Trophoblast cell (in vitro differentiated cells and primary cell): Measurements from ENCODE around the gene OLIG1.

Experiments
- DNase-seq, 2 donors: peaks; one replicate each; pipeline ENCODE4 v3.0.0-alpha.2; 2016
- H2AFZ ChIP-seq: 2 replicates; pipeline ENCODE4 v1.6.1; 2013; ENCODE audit warnings: low read length, moderate library complexity, mild to moderate bottlenecking; ENCODE audit not compliant: insufficient read depth, poor library complexity
- H2AK5ac ChIP-seq: 2 replicates; pipeline ENCODE4 v1.6.1; 2013; ENCODE audit warnings: mild to moderate bottlenecking, low read length
- H2BK120ac ChIP-seq: 2 replicates; pipeline ENCODE4 v1.6.1; 2013; ENCODE audit warnings: low read length, mild to moderate bottlenecking, moderate library complexity; ENCODE audit not compliant: insufficient read depth, poor library complexity
- H2BK12ac ChIP-seq: 2 replicates; pipeline ENCODE4 v1.6.1; 2013; ENCODE audit warnings: mild to moderate bottlenecking, low read length, moderate library complexity
- H2BK5ac ChIP-seq: 2 replicates; pipeline ENCODE4 v1.6.1; 2013; ENCODE audit warnings: low read length, low read depth, moderate library complexity, mild to moderate bottlenecking; ENCODE audit not compliant: poor library complexity
- H3K14ac ChIP-seq: 2 replicates; pipeline ENCODE4 v1.6.1; 2013; ENCODE audit warnings: mild to moderate bottlenecking, low read length
- H3K18ac ChIP-seq: 2 replicates; pipeline ENCODE4 v1.6.1; 2013; ENCODE audit warnings: mild to moderate bottlenecking, low read length
- H3K23ac ChIP-seq: 2 replicates; pipeline ENCODE4 v1.6.1; 2013; ENCODE audit warnings: low read length
- H3K27ac ChIP-seq: 2 replicates; pipeline ENCODE4 v1.5.1; 2013; ENCODE audit warnings: low read depth, mild to moderate bottlenecking, inconsistent platforms, low read length, moderate library complexity
- H3K27me3 ChIP-seq: 2 replicates; pipeline ENCODE4 v1.6.1; 2013; ENCODE audit warnings: inconsistent platforms, mild to moderate bottlenecking, low read length, moderate library complexity; ENCODE audit not compliant: insufficient read depth
- H3K36me3 ChIP-seq, 2 experiments: 1 replicate in 1 of 2; 2 replicates in 1 of 2; pipeline ENCODE4 v1.6.1; 2013; ENCODE audit warnings: low read length in 2 of 2, mild to moderate bottlenecking in 2 of 2, moderate library complexity in 1 of 2; ENCODE audit not compliant: insufficient read depth in 2 of 2, control insufficient read depth in 1 of 2
- H3K4ac ChIP-seq: 2 replicates; pipeline ENCODE4 v1.6.1; 2013; ENCODE audit warnings: low read depth, mild to moderate bottlenecking, low read length, moderate library complexity
- H3K4me1 ChIP-seq, 2 experiments: 1 replicate in 1 of 2; 2 replicates in 1 of 2; pipeline ENCODE4 v1.6.1; 2013; ENCODE audit warnings: low read length in 2 of 2, mild to moderate bottlenecking in 2 of 2, moderate library complexity in 1 of 2; ENCODE audit not compliant: insufficient read depth in 2 of 2, control insufficient read depth in 1 of 2
- H3K4me2 ChIP-seq: 2 replicates; pipeline ENCODE4 v1.6.1; 2013; ENCODE audit warnings: inconsistent platforms, mild to moderate bottlenecking, low read length, moderate library complexity
- H3K4me3 ChIP-seq: 2 replicates; pipeline ENCODE4 v1.5.1; 2013; ENCODE audit warnings: mild to moderate bottlenecking, low read depth, low read length, inconsistent platforms
- H3K79me1 ChIP-seq: one replicate; pipeline ENCODE4 v1.6.1; 2013; ENCODE audit warnings: low read length
- H3K79me2 ChIP-seq: 2 replicates; pipeline ENCODE4 v1.6.1; 2013; ENCODE audit warnings: low read length, mild to moderate bottlenecking; ENCODE audit not compliant: control insufficient read depth, insufficient read depth, poor library complexity
- H3K9ac ChIP-seq: 2 replicates; pipeline ENCODE4 v1.6.1; 2013; ENCODE audit warnings: mild to moderate bottlenecking, low read length
- H3K9me3 ChIP-seq: 2 replicates; pipeline ENCODE4 v1.6.1; 2013; ENCODE audit warnings: low read depth, mild to moderate bottlenecking, control low read depth, inconsistent platforms, low read length; ENCODE audit not compliant: insufficient read depth
- H4K12ac ChIP-seq: 2 replicates; pipeline ENCODE4 v1.6.1; 2013; ENCODE audit warnings: low read depth, mild to moderate bottlenecking, low read length, moderate library complexity
- H4K8ac ChIP-seq: 2 replicates; pipeline ENCODE4 v1.6.1; 2013; ENCODE audit warnings: low read depth, mild to moderate bottlenecking, low read length, moderate library complexity
- H4K91ac ChIP-seq: one replicate; pipeline ENCODE4 v1.6.1; 2013; ENCODE audit warnings: low read depth, mild to moderate bottlenecking, low read length, moderate library complexity
- WGBS: extraction: QIAGEN DNeasy Blood & Tissue Kit; methylation state at CpG from one replicate; pipeline ENCODE4 v1.1.7; 2013; ENCODE audit warnings: missing lambda C conversion rate; ENCODE audit not compliant: insufficient read length, insufficient coverage; ENCODE audit errors: extremely low coverage; 5-methylcytosine and 5-hydroxymethylcytosine counted together

OLIG1 gene

DNA sequence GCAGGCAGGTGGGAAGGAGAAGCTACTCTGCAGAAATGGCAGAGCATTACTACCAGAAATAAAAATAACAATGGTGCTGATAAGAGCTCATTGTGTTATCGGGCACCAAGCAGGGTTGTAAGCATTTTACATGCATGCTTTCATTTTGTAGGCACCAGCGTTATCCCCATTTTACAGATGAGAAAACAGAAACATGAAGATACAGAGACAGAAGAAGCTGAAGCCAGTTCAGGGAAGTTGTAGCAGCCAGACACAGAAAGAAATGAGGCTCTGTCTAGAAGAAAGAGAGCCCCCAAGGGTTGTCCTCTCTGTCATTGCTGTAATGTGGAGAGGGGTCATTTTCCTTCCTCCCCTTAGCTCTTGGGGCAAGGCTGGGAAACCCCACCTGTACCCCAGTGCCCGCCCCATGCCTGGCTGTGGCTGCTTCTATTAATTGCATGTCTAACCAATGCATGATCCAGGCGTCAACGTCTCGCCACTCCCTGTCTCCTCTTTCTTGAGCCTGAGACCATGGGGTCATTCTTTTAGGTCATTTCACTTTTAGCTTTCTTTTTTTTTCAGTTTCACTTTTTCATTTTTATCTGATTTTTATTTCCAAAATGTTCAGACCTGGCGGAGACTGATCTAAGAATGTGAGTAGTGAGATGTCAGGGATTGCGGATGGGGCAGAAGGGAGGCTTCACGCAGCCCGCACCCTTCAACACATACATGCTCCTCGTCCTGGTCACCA is 6.8 kb downstream of the OLIG1 start:
- no peak overlapping the region for H2AFZ ChIP-seq
- no peak overlapping the region for H4K91ac ChIP-seq
- H2BK120ac ChIP-seq = no peak overlapping the region
- H3K9me3 ChIP-seq = no peaks in the 10 kb centered on the region
- H3K9ac ChIP-seq = no peak overlapping the region
- H3K27me3 ChIP-seq = peaks cover 21% of the 10 kb centered on the region
- no peak overlapping the region for H4K12ac ChIP-seq
- no peak overlapping the region for H2BK5ac ChIP-seq
- H3K14ac ChIP-seq = no peak overlapping the region
- no peak overlapping the region for H3K27ac ChIP-seq
- no peak overlapping the region for H3K4ac ChIP-seq
- H3K4me2 ChIP-seq = no peak overlapping the region
- peaks cover 12% of the 10 kb centered on the region in 2 experiments for H3K4me1 ChIP-seq
- H3K79me2 ChIP-seq = no peaks in the 10 kb centered on the region
- H3K4me3 ChIP-seq = no peak overlapping the region
- H3K18ac ChIP-seq = no peak overlapping the region
- no CpG with 5 or more reads among the region's 11 CpGs for WGBS
- no peak overlapping the region for H4K8ac ChIP-seq
- DNase-seq = no peak
- no peak overlapping the region for H3K23ac ChIP-seq
- H2AK5ac ChIP-seq = no peak overlapping the region
- no peaks in the 10 kb centered on the region for H3K79me1 ChIP-seq
- no peak overlapping the region for H2BK12ac ChIP-seq
- H3K36me3 ChIP-seq = no peaks in the 10 kb centered on the region

DNA sequence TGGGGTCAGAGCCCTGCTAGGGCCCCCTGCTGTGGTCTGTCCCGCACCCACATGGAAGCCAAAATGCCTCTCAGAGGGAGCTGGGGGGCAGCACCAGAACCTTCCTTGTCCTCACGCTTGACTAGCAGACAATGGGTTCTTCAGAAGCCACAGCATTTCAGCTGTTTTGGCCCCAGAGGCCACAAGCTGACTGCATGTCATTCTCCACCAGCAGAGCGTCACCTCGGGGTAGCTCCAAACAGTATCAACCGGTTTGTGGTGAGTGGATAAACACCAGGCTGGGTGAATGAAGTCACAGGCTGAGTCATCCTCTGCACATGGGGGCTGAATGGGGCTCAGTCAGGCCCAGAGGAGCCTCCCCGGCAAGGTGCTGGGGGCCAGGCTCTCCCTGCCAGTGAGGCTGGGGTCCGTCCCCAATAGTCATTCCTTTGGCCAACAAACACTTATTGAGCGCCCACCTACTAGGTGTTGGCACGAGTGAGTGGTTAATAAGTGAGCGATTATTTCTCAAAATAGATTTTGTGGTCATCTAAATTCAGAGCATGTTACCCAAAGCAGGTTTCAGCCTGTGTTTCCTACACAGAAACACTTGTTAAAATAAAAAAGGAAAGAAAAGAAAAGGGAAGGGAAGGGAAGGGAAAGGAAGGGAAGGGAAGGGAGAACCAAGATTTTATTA is 9.1 kb downstream of the OLIG1 start:
- H3K79me2 ChIP-seq = no peaks in the 10 kb centered on the region
- H3K4ac ChIP-seq = no peak overlapping the region
- H2BK120ac ChIP-seq = no peak overlapping the region
- DNase-seq = peak; percentile 77 to 78
- no peak overlapping the region for H3K18ac ChIP-seq
- no peaks in the 10 kb centered on the region for H3K27me3 ChIP-seq
- H2BK5ac ChIP-seq = no peak overlapping the region
- H3K79me1 ChIP-seq = no peaks in the 10 kb centered on the region
- no peak overlapping the region for H3K9ac ChIP-seq
- H4K91ac ChIP-seq = no peak overlapping the region
- WGBS = no CpG with 5 or more reads among the region's 10 CpGs
- no peak overlapping the region for H3K23ac ChIP-seq
- no peak overlapping the region for H3K4me3 ChIP-seq
- no peak overlapping the region for H2BK12ac ChIP-seq
- no peak overlapping the region for H3K27ac ChIP-seq
- no peaks in the 10 kb centered on the region for H3K9me3 ChIP-seq
- no peak overlapping the region for H4K12ac ChIP-seq
- H2AFZ ChIP-seq = no peak overlapping the region
- H2AK5ac ChIP-seq = no peak overlapping the region
- no peak overlapping the region for H3K4me2 ChIP-seq
- H3K36me3 ChIP-seq = no peaks in the 10 kb centered on the region
- H3K4me1 ChIP-seq = peaks cover 12% of the 10 kb centered on the region in 2 experiments
- H4K8ac ChIP-seq = no peak overlapping the region
- H3K14ac ChIP-seq = no peak overlapping the region

DNA sequence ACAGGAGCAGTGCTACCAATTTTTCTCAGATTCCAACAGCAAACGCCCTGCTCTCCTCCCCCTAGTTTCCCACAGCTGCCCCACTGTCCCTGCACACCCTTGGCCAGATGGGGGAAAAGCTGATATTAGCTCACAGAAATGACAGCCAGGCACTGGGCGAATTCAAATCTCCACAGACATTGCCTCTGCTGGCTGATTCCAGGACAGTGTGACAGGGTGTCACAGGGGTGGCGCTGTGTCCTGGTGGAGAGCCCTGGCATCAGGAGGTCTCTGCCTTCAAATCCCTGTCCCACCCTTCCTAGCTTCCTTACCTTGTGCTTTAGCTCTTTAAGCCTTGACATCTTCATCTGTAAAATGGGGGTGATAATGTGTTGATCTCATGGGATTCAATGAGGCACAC is 10.4 kb downstream of the OLIG1 start:
- WGBS = no CpG with 5 or more reads among the region's 3 CpGs
- no peak overlapping the region for H3K18ac ChIP-seq
- no peaks in the 10 kb centered on the region for H3K9me3 ChIP-seq
- no peaks in the 10 kb centered on the region for H3K79me2 ChIP-seq
- no peak overlapping the region for H4K91ac ChIP-seq
- H3K9ac ChIP-seq = no peak overlapping the region
- no peak overlapping the region for H3K4me3 ChIP-seq
- no peak overlapping the region for H4K12ac ChIP-seq
- no peak overlapping the region for H3K23ac ChIP-seq
- no peak overlapping the region for H3K4me2 ChIP-seq
- H2AK5ac ChIP-seq = no peak overlapping the region
- no peak overlapping the region for H3K4ac ChIP-seq
- H3K27me3 ChIP-seq = no peaks in the 10 kb centered on the region
- H2BK120ac ChIP-seq = no peak overlapping the region
- DNase-seq = no peak
- H3K36me3 ChIP-seq = no peaks in the 10 kb centered on the region
- no peak overlapping the region for H4K8ac ChIP-seq
- no peak overlapping the region for H3K14ac ChIP-seq
- no peak overlapping the region for H2BK12ac ChIP-seq
- H3K4me1 ChIP-seq = peaks cover 11% of the 10 kb centered on the region in 2 experiments
- H3K79me1 ChIP-seq = no peaks in the 10 kb centered on the region
- H3K27ac ChIP-seq = no peak overlapping the region
- H2BK5ac ChIP-seq = no peak overlapping the region
- no peak overlapping the region for H2AFZ ChIP-seq

DNA sequence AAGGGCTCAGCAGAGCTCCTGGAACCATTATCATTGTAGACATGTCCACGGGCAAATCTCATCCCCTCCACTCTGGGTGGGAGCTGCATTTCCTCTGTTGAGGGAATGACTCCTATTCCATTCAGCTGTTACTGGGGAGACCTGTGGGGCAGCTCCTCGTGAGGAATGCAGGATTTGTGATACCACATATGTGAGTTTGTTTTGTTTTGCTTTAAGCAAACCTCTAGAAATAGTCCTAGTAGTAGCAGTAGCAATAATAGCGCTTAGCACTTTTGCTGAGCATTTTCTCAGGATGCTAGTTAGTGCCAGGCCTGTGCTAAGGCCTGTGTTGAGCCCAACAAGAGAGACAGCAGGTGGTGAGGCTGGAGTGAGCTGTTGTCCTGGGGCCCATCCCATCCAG is 10.8 kb downstream of the OLIG1 start:
- WGBS = no CpG with 5 or more reads among the region's 3 CpGs
- Histone ChIP-seq H3K4me1 (peaks cover 7 to 8% of the 10 kb centered on the region in 2 experiments), H3K18ac (no peak overlapping the region), H3K4me3 (no peak overlapping the region), H3K14ac (no peak overlapping the region), H4K12ac (no peak overlapping the region), H2BK12ac (no peak overlapping the region), H3K36me3 (no peaks in the 10 kb centered on the region), H3K23ac (no peak overlapping the region), H3K9me3 (no peaks in the 10 kb centered on the region), H3K4ac (no peak overlapping the region), H3K27me3 (no peaks in the 10 kb centered on the region), H3K79me2 (no peaks in the 10 kb centered on the region), H4K8ac (no peak overlapping the region), H3K27ac (no peak overlapping the region), H3K79me1 (no peaks in the 10 kb centered on the region), H4K91ac (no peak overlapping the region), H2AFZ (no peak overlapping the region), H3K4me2 (no peak overlapping the region), H2BK5ac (no peak overlapping the region), H3K9ac (no peak overlapping the region), H2AK5ac (no peak overlapping the region), H2BK120ac (no peak overlapping the region)
- no peak for DNase-seq
